DOHH2 (cell line): Measurements from ENCODE around the gene TSPAN14.
A peak's percentile ranks its signal among the peaks of the same experiment; 100 is the strongest.

ENCODE experiments used
- H3F3A ChIP-seq: fragments of 200-600 bp; sonication (generic), shearing (Covaris generic); 2 replicates; pipeline ENCODE4 v1.6.0; 2016; ENCODE audit warnings: antibody characterized with exemption, mild to moderate bottlenecking; ENCODE audit not compliant: control insufficient read depth, insufficient read depth
- H3K27ac ChIP-seq: fragments of 200-600 bp; sonication (generic); 2 replicates; pipeline ENCODE4 v1.5.1; 2014; ENCODE audit warnings: low read depth, mild to moderate bottlenecking, low read length, moderate library complexity
- H3K27me3 ChIP-seq: fragments of 200-600 bp; sonication (generic); 2 replicates; pipeline ENCODE4 v1.6.1; 2014; ENCODE audit warnings: mild to moderate bottlenecking, low read length, mixed read lengths; ENCODE audit not compliant: control insufficient read depth
- H3K36me3 ChIP-seq: fragments of 200-600 bp; sonication (generic); 2 replicates; pipeline ENCODE4 v1.6.1; 2014; ENCODE audit warnings: mild to moderate bottlenecking, low read length, moderate library complexity, mixed read lengths; ENCODE audit not compliant: control insufficient read depth
- H3K4me1 ChIP-seq: fragments of 200-600 bp; sonication (generic); 2 replicates; pipeline ENCODE4 v1.6.1; 2014; ENCODE audit warnings: mild to moderate bottlenecking, low read length, mixed read lengths; ENCODE audit not compliant: control insufficient read depth
- H3K4me2 ChIP-seq: fragments of 200-600 bp; sonication (generic); 2 replicates; pipeline ENCODE4 v1.6.0; 2014; ENCODE audit warnings: mild to moderate bottlenecking, low read length, moderate library complexity
- H3K4me3 ChIP-seq: fragments of 200-600 bp; sonication (generic); 2 replicates; pipeline ENCODE4 v1.5.1; 2014; ENCODE audit warnings: mild to moderate bottlenecking, low read length, mixed read lengths
- H3K79me2 ChIP-seq: fragments of 200-600 bp; sonication (generic); 2 replicates; pipeline ENCODE4 v1.6.1; 2014; ENCODE audit warnings: mild to moderate bottlenecking, low read length, mixed read lengths; ENCODE audit not compliant: control insufficient read depth
- H3K9me2 ChIP-seq: fragments of 200-600 bp; sonication (generic); replicated peaks from 2 replicates; pipeline ENCODE4 v1.6.1; 2014; ENCODE audit warnings: mild to moderate bottlenecking, low read length, mixed read lengths; ENCODE audit not compliant: control insufficient read depth
- H3K9me3 ChIP-seq: fragments of 200-600 bp; sonication (generic); 2 replicates; pipeline ENCODE4 v1.6.1; 2014; ENCODE audit warnings: antibody characterized with exemption, low read length, mixed read lengths; ENCODE audit not compliant: control insufficient read depth, insufficient read depth
- H4K20me1 ChIP-seq: fragments of 200-600 bp; sonication (generic); 2 replicates; pipeline ENCODE4 v1.6.0; 2014; ENCODE audit warnings: low read depth, mild to moderate bottlenecking, antibody characterized with exemption, low read length, moderate library complexity; ENCODE audit not compliant: control insufficient read depth, insufficient read depth
- CTCF ChIP-seq: fragments of 200-600 bp; sonication (generic); IDR thresholded peaks from one replicate; pipeline ENCODE4 v1.5.1; 2014; ENCODE audit warnings: antibody characterized with exemption, mild to moderate bottlenecking, low read depth, low read length; ENCODE audit not compliant: poor library complexity, severe bottlenecking
- EZH2phosphoT487 ChIP-seq: fragments of 200-600 bp; sonication (generic); IDR thresholded peaks from 2 replicates; pipeline ENCODE4 v1.6.1; 2017; ENCODE audit warnings: borderline replicate concordance, mild to moderate bottlenecking, antibody characterized with exemption, low read length, moderate library complexity, mixed read lengths

TSPAN14 gene

GRCh38 chr10:80421050-80421706 lies 32.9 kb upstream of the TSPAN14 start:
- Histone ChIP-seq H3K79me2 (no peaks in the 10 kb centered on the region), H3K9me2 (no peaks in the 10 kb centered on the region), H3K4me1 (peaks cover 30% of the 10 kb centered on the region), H3K27me3 (no peaks in the 10 kb centered on the region), H4K20me1 (no peaks in the 10 kb centered on the region), H3K4me2 (peak overlapping the region; percentile 63), H3K36me3 (peaks cover 10% of the 10 kb centered on the region), H3K27ac (peak overlapping the region; percentile 36), H3F3A (no peaks in the 10 kb centered on the region), H3K4me3 (peak overlapping the region; percentile 43), H3K9me3 (no peaks in the 10 kb centered on the region)
- no peak for TF ChIP-seq EZH2phosphoT487
- TF ChIP-seq CTCF = no peak

GRCh38 chr10:80421707-80422536 lies 32.2 kb upstream of the TSPAN14 start:
- Histone ChIP-seq H3K9me2 (no peaks in the 10 kb centered on the region), H3K79me2 (no peaks in the 10 kb centered on the region), H3K27ac (peak overlapping the region; percentile 36), H3F3A (no peaks in the 10 kb centered on the region), H3K36me3 (peaks cover 10% of the 10 kb centered on the region), H3K27me3 (no peaks in the 10 kb centered on the region), H3K4me2 (peak overlapping the region; percentile 63), H4K20me1 (no peaks in the 10 kb centered on the region), H3K4me3 (peak overlapping the region; percentile 43), H3K9me3 (no peaks in the 10 kb centered on the region), H3K4me1 (peaks cover 30% of the 10 kb centered on the region)
- TF ChIP-seq CTCF (no peak), EZH2phosphoT487 (no peak)

- no peaks in the 10 kb centered on the region for H3F3A ChIP-seq
- no peak overlapping the region for H3K4me2 ChIP-seq
- H3K4me1 ChIP-seq = peaks cover 21% of the 10 kb centered on the region
- H4K20me1 ChIP-seq = no peaks in the 10 kb centered on the region
- H3K79me2 ChIP-seq = no peaks in the 10 kb centered on the region
- no peaks in the 10 kb centered on the region for H3K9me2 ChIP-seq
- no peaks in the 10 kb centered on the region for H3K9me3 ChIP-seq
- no peak for TF ChIP-seq EZH2phosphoT487
- no peak for TF ChIP-seq CTCF
- peaks cover 10% of the 10 kb centered on the region for H3K36me3 ChIP-seq
- H3K4me3 ChIP-seq = no peak overlapping the region
- H3K27ac ChIP-seq = no peak overlapping the region
- H3K27me3 ChIP-seq = no peaks in the 10 kb centered on the region
Observed at GRCh38 chr10:80425901-80426300, 28.2 kb upstream of the TSPAN14 start.
